Activated CD4-positive, alpha-beta T cell treated with anti-CD3 and anti-CD28 coated beads for 36 hours (primary cell): ENCODE data around the gene ZFAND3. TPM values are rescaled to one million over a fixed set of nuclear protein-coding genes. Genes with fewer than 3 reads are reported as not detected.

Source experiments
- ATAC-seq: fragments of 200-7000 bp; cut with Tn5 transposase; one replicate; pipeline ENCODE4 v1.10.0; 2021; ENCODE audit warnings: mild to moderate bottlenecking, moderate library complexity
- CTCF ChIA-PET: fragments of 350-600 bp; sonication (Branson Sonifier 250); formaldehyde crosslinking; loops from one replicate; lab custom pipeline; 2021; ENCODE audit warnings: antibody characterized with exemption; lab: Charles Lee
- POLR2A ChIA-PET: fragments of 350-600 bp; sonication (Branson Sonifier 250); formaldehyde crosslinking; loops from one replicate; lab custom pipeline; 2021; ENCODE audit warnings: antibody characterized with exemption, inconsistent platforms; lab: Charles Lee
- DNase-seq: peaks from one replicate; pipeline ENCODE4 v3.0.0-alpha.2; 2020
- H3K27ac Mint-ChIP-seq: one replicate; pipeline ENCODE4 v1.8.0; 2021; ENCODE audit warnings: mixed read lengths
- H3K27me3 Mint-ChIP-seq: one replicate; pipeline ENCODE4 v1.8.0; 2021; ENCODE audit warnings: mixed read lengths
- H3K36me3 Mint-ChIP-seq: one replicate; pipeline ENCODE4 v1.8.0; 2021; ENCODE audit warnings: low read depth, mixed read lengths
- H3K4me1 Mint-ChIP-seq: one replicate; pipeline ENCODE4 v1.8.0; 2021; ENCODE audit warnings: mixed read lengths
- H3K4me3 Mint-ChIP-seq: one replicate; pipeline ENCODE4 v1.8.0; 2021; ENCODE audit warnings: mild to moderate bottlenecking, moderate library complexity, mixed read lengths
- H3K9me3 Mint-ChIP-seq: one replicate; pipeline ENCODE4 v1.8.0; 2021; ENCODE audit warnings: low read depth, mixed read lengths
- intact Hi-C, 2 experiments: fragments of 100-400 bp; cut with DNase I in 1 of 2; cut with micrococcal nuclease in 1 of 2; formaldehyde crosslinking; loops; one replicate each; pipeline versions ENCODE4 v1.14.2 to v1.15.1; 2022 to 2024; cut with DNase I, micrococcal nuclease
- total RNA-seq, 2 experiments: library from RNA; stranded (reverse); gene quantifications; one replicate each; pipeline ENCODE4 v1.2.3, GENCODE V29; 2021

The ZFAND3 gene
- total RNA-seq, 2 experiments from 2014 or later = 34.5 to 47.8 TPM

DNA sequence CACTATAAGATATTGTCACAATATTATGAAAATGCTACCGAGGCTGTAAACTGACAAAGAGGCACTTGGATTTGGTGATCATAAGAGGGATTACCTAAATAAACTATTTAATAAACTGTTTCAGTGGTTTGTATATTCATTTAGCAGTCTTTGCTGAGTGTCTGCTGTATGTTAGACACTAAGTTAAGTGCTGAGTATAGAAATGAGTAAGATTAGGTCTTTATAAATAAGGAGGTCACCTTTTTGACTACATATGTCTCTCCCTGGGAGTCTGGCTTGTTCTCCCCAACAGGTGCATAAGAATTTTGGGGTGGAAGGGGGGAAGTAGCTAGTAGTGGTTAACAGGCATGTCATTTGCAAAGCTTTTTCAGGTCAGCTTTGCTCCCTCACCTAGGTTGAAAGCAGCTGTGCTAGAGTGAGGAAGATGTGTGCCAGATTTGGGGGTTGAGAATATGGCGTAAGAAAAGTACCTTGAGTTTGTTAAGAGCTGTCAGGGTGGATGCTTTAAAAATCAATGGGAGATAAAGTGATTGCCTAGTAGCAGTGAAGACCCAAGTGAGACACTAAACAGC is 246.3 kb downstream of the ZFAND3 start:
- ATAC-seq (no peak), DNase-seq (no peak)
- Mint-ChIP-seq H3K4me3 (no peak overlapping the region), H3K9me3 (no peaks in the 10 kb centered on the region), H3K27ac (no peak overlapping the region), H3K4me1 (peaks cover 9% of the 10 kb centered on the region), H3K36me3 (peaks cover 43% of the 10 kb centered on the region), H3K27me3 (no peaks in the 10 kb centered on the region)
- intact Hi-C loops = no loop called here
- ChIA-PET POLR2A (interaction anchor here (0.6 kb wide), 1 partner anchor 45 kb away, joined by 4 read pairs; no protein-coding TSS in a partner anchor), CTCF (interaction anchor here (1.1 to 2.0 kb wide), 3 partner anchors 9 to 428 kb away, joined by 3 to 6 read pairs (median 5); no protein-coding TSS in a partner anchor)

DNA sequence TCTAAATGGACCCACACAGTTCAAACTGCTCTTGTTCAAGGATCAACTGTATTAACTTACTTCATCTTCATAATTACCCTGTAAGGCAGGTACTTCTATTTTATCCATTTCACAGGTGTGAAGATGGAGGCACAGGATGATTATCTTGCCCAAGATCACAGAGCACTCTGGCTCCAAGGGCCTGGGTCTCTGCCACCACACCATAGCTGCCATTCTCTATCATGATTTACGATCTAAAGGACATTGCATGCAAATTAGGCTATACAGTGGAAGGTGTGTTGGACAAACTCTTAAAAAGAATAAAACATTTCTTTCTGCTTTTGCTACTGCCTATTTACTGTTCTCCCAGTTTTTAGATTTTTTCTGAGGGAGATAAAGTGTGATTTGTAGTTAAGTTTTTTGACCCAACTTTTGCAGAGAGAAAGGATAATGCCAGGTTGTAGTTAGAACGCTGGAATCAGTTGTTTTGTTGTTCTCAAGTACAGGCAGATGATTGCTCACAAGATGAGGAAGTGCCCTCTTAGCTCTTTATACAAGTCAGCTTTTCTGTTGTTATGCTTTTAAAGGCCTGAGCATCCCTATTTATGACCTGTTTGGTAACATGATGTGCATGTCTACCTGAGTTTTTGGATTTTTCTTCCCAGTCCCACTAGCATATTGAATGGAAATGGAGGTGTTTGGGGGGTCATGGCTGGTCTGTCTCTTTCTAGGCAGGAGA is 247.9 kb downstream of the ZFAND3 start:
- ATAC-seq = no peak
- intact Hi-C loops = no loop called here
- no peak for DNase-seq
- Mint-ChIP-seq H3K4me1 (peaks cover 9% of the 10 kb centered on the region), H3K27ac (no peak overlapping the region), H3K9me3 (no peaks in the 10 kb centered on the region), H3K27me3 (no peaks in the 10 kb centered on the region), H3K36me3 (peaks cover 33% of the 10 kb centered on the region), H3K4me3 (no peak overlapping the region)
- ChIA-PET POLR2A (no interaction called here), CTCF (no interaction called here)

DNA sequence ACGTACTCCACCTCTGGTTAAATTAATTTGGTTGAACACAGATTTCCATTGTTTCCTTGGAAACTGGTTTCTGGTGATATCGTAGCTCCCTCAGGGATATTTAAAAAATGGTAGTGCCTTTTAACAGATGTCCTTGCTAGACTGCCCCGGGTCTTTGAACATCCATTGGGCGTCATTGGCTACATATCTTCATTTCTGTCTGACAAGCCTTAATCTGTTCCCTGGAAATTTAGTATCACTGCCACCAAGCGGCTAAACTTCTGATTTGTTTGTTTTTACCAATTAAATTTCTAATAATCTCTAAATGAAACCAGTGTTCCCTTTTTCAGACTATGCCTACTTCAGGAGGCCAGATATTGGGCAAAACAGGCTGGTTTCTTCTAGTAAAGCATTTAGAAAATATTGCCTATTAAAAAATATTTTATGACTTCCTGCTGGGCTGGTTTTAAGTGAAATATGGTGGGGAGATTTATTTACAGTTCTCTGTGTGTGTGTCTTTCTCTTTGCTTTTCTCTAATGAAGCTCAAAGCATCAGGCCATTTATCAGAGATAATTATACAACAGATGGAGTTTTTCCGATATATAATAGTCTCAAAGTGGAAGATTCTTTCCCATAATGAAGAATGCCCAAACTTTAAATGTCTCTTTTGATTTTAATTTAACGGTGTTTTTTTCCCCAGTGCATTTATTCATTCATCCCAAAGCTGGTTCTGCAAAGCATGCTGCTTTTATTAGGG is 249.5 kb downstream of the ZFAND3 start:
- ChIA-PET CTCF (interaction anchor here (0.6 to 0.7 kb wide), 2 partner anchors 348 to 475 kb away, joined by 3 read pairs; no protein-coding TSS in a partner anchor), POLR2A (no interaction called here)
- Mint-ChIP-seq H3K4me1 (peaks cover 9% of the 10 kb centered on the region), H3K36me3 (peaks cover 20% of the 10 kb centered on the region), H3K27me3 (no peaks in the 10 kb centered on the region), H3K4me3 (no peak overlapping the region), H3K9me3 (no peaks in the 10 kb centered on the region), H3K27ac (no peak overlapping the region)
- DNase-seq (no peak), ATAC-seq (no peak)
- intact Hi-C loops = no loop called here

DNA sequence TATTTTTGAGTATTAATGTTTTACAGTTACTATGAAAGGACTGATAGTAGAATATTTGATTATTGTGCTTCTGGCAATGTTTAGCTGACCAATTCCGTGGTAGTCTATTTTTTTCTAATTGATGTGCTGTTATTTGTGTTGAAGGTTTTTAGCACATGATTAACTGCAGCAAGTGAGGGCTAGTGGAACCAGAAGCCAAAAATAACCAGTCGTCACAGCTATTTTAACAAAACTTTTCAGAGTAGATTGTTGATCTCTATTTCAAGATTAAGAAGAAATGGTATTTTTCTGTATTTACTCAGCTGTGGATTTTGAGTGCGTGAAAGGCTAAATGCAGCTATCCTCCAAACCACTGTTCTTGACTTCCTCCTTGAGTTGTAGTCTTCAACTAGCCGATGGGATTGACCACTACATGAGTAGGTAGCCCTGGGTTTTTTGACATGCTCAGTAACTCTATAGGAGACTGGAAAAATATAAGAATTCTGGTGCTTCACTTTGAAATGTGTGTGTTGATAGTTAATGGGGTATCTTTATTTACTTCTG is 258.0 kb downstream of the ZFAND3 start:
- intact Hi-C loops = no loop called here
- Mint-ChIP-seq H3K27ac (no peak overlapping the region), H3K4me3 (no peak overlapping the region), H3K36me3 (peaks cover 16% of the 10 kb centered on the region), H3K4me1 (peaks cover 5% of the 10 kb centered on the region), H3K9me3 (no peaks in the 10 kb centered on the region), H3K27me3 (no peaks in the 10 kb centered on the region)
- DNase-seq (no peak), ATAC-seq (no peak)
- CTCF ChIA-PET = interaction anchor here (0.6 to 1.0 kb wide), 2 partner anchors 286 to 409 kb away, joined by 3 read pairs; no protein-coding TSS in a partner anchor
- POLR2A ChIA-PET = no interaction called here

DNA sequence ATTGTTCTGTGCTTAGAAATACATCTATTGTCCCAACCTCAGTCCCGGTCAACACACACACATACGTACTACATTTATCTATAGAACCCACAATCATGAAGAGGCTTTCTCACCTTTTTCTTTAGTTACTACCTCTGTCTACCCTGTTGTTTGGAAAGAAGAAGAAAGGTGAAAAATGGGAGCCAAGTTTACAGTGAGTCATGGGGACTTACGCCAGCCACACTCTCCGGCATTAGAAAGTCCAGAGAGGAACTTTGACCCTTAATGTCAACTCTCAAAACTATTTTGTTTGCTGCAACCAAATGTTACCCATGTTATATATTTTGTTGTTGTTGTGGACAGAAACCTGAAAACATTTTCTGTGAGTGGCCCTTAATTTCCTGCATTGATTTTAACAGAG is 259.1 kb downstream of the ZFAND3 start:
- ATAC-seq (no peak), DNase-seq (no peak)
- intact Hi-C loops = no loop called here
- Mint-ChIP-seq H3K4me1 (peaks cover 5% of the 10 kb centered on the region), H3K4me3 (no peak overlapping the region), H3K9me3 (no peaks in the 10 kb centered on the region), H3K36me3 (peaks cover 20% of the 10 kb centered on the region), H3K27me3 (no peaks in the 10 kb centered on the region), H3K27ac (no peak overlapping the region)
- ChIA-PET CTCF (no interaction called here), POLR2A (no interaction called here)

DNA sequence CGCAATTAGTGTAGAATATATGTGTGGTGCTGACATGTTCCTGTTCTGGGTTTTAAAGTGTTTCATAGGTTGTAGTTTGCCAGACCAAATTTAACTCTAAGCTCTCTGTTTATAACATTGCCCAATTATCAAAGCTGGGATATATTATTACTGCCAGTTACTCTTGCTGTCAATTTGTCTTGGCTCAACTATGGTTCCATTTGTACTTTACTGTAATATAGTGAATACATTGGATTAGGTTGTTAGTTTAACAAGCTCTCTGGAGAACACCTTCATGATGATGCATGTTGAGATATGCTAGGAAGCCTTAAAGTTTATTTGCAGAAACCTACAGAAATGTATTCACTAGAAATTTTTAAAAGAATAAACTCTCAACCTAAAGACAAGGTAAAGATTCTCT is 259.6 kb downstream of the ZFAND3 start:
- Mint-ChIP-seq H3K4me1 (peaks cover 5% of the 10 kb centered on the region), H3K4me3 (no peak overlapping the region), H3K9me3 (no peaks in the 10 kb centered on the region), H3K36me3 (peaks cover 21% of the 10 kb centered on the region), H3K27ac (no peak overlapping the region), H3K27me3 (no peaks in the 10 kb centered on the region)
- CTCF ChIA-PET = no interaction called here
- POLR2A ChIA-PET = no interaction called here
- ATAC-seq = no peak
- no peak for DNase-seq
- intact Hi-C loops = no loop called here

DNA sequence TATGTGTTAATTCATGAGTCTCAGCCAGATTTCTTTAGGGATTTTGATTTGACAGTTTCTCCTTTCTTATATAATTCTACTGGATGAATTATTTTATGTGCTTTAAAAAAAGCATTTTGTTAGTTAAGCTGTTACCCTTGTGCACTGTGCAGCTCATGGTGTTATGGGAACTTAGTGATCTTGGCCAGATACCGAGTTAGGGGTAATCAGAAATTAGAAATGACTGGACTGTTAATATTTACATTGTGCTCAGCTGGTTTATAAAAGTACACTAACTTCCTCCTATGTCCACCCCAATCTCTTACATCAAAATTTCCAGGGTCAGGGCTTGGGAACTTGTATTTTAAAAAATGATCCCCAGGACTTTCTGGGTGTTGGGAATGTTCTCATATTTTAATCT is 260.0 kb downstream of the ZFAND3 start:
- Mint-ChIP-seq H3K4me1 (peaks cover 5% of the 10 kb centered on the region), H3K27me3 (no peaks in the 10 kb centered on the region), H3K9me3 (no peaks in the 10 kb centered on the region), H3K36me3 (peaks cover 25% of the 10 kb centered on the region), H3K27ac (no peak overlapping the region), H3K4me3 (no peak overlapping the region)
- ChIA-PET CTCF (no interaction called here), POLR2A (no interaction called here)
- DNase-seq (no peak), ATAC-seq (no peak)
- intact Hi-C loops = no loop called here

DNA sequence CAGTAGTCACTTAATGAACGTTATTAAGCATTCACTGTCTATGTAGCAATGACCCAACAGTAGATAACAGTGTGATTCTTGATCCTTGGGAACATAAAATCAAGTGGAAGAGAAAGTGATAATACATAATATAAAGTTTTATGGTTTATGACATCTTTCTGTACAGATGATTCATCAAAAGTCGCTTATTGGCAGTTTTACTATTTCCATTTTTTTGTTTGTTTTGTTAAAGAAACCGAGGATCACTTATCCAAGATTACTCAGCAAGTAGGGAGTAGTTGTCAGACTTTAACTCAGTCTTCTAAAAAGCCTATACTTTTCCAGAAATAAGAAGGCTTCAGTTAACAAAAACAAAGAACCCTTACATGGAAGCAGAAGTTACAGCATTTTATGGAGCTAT is 260.8 kb downstream of the ZFAND3 start:
- intact Hi-C loops = no loop called here
- CTCF ChIA-PET = interaction anchor here (0.6 to 1.2 kb wide), 2 partner anchors 15 to 323 kb away, joined by 3 read pairs; no protein-coding TSS in a partner anchor
- POLR2A ChIA-PET = no interaction called here

DNA sequence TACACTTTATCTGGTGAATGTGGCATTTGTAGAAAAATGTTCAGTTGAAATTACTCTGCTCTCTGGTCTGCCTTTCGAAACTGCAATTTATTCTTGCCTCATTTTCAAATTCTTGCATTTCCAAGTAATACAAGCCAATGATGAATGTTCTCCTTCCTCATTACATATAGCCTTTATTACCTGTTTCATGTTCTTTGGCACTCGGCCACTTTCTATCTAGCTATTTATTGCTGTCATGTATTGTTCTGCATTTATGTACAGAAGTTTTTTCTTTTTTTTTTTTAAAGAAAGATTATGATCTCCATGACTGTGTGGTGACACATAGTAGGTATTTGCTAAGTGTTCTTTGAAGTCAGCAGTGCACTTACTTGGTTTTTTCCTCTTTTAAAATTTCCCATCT is 261.4 kb downstream of the ZFAND3 start:
- POLR2A ChIA-PET = no interaction called here

More for the DNA sequence above, 260.8 kb downstream of the ZFAND3 start:
- H3K4me3 Mint-ChIP-seq = no peak overlapping the region
- H3K9me3 Mint-ChIP-seq = no peaks in the 10 kb centered on the region
- H3K27me3 Mint-ChIP-seq = no peaks in the 10 kb centered on the region
- ATAC-seq (no peak), DNase-seq (no peak)
- H3K36me3 Mint-ChIP-seq = peaks cover 25% of the 10 kb centered on the region
- no peak overlapping the region for H3K27ac Mint-ChIP-seq
- H3K4me1 Mint-ChIP-seq = peaks cover 5% of the 10 kb centered on the region

DNA sequence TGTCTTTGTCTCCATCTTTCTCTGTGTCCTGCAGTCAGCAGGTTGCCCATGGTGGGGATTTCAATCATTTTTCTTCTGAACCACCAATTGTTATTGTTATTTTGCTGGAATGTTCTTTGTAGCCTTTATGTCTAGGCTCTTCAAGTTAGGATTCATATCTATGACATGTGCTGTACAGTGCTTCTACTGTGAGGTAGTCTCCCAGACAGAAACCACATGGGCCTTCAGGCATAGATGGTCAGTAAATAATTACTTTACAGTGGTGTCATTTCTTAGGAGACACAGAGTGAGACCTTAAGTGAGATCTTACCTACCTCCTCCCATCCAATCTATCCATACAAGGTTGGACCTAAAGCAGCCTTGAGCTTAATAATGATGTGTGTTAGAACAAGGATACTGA is 265.5 kb downstream of the ZFAND3 start:
- intact Hi-C loops = no loop called here
- CTCF ChIA-PET = interaction anchor here (0.8 kb wide), 1 partner anchor 9 kb away, joined by 3 read pairs; no protein-coding TSS in a partner anchor
- no peaks in the 10 kb centered on the region for H3K27me3 Mint-ChIP-seq
- H3K27ac Mint-ChIP-seq = no peak overlapping the region
- H3K4me3 Mint-ChIP-seq = no peak overlapping the region
- ATAC-seq = no peak
- H3K9me3 Mint-ChIP-seq = no peaks in the 10 kb centered on the region
- peaks cover 5% of the 10 kb centered on the region for H3K4me1 Mint-ChIP-seq
- POLR2A ChIA-PET = no interaction called here
- H3K36me3 Mint-ChIP-seq = peaks cover 42% of the 10 kb centered on the region
- DNase-seq = no peak

More for the DNA sequence above, 261.4 kb downstream of the ZFAND3 start:
- intact Hi-C loops = no loop called here
- Mint-ChIP-seq H3K36me3 (peaks cover 29% of the 10 kb centered on the region), H3K27ac (no peak overlapping the region), H3K9me3 (no peaks in the 10 kb centered on the region), H3K4me1 (peaks cover 5% of the 10 kb centered on the region), H3K4me3 (no peak overlapping the region), H3K27me3 (no peaks in the 10 kb centered on the region)
- CTCF ChIA-PET = interaction anchor here (0.6 to 1.2 kb wide), 2 partner anchors 15 to 323 kb away, joined by 3 read pairs; no protein-coding TSS in a partner anchor
- ATAC-seq (no peak), DNase-seq (no peak)

DNA sequence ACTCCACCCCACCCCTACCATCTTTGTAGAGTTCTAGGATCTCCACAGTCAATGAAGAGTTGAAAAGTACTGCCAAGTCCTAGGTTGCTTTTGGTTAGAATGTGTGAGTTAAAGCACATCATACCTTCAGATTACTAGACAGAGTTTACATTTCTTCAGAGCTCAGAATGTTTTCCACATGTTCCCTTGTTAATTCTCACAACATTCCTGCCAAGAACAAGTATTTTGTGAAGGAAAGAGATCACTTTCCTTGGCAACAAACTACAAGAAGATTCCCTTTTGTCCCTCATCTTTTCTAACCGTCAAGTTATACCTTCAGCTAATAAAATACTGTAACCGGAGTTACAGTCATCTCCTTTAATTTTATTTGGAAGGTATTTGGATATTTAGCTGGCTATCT is 266.8 kb downstream of the ZFAND3 start:
- no peaks in the 10 kb centered on the region for H3K27me3 Mint-ChIP-seq
- intact Hi-C loops = no loop called here
- no peak for ATAC-seq
- no peak for DNase-seq
- ChIA-PET CTCF (interaction anchor here (0.7 kb wide), 1 partner anchor 548 kb away, joined by 3 read pairs; no protein-coding TSS in a partner anchor), POLR2A (no interaction called here)
- no peaks in the 10 kb centered on the region for H3K9me3 Mint-ChIP-seq
- no peak overlapping the region for H3K27ac Mint-ChIP-seq
- H3K4me1 Mint-ChIP-seq = no peaks in the 10 kb centered on the region
- peaks cover 41% of the 10 kb centered on the region for H3K36me3 Mint-ChIP-seq
- no peak overlapping the region for H3K4me3 Mint-ChIP-seq
